ENCODE results near the gene RDH14.

- TF ChIP-seq, protein P1, sequence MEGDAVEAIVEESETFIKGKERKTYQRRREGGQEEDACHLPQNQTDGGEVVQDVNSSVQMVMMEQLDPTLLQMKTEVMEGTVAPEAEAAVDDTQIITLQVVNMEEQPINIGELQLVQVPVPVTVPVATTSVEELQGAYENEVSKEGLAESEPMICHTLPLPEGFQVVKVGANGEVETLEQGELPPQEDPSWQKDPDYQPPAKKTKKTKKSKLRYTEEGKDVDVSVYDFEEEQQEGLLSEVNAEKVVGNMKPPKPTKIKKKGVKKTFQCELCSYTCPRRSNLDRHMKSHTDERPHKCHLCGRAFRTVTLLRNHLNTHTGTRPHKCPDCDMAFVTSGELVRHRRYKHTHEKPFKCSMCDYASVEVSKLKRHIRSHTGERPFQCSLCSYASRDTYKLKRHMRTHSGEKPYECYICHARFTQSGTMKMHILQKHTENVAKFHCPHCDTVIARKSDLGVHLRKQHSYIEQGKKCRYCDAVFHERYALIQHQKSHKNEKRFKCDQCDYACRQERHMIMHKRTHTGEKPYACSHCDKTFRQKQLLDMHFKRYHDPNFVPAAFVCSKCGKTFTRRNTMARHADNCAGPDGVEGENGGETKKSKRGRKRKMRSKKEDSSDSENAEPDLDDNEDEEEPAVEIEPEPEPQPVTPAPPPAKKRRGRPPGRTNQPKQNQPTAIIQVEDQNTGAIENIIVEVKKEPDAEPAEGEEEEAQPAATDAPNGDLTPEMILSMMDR (IDR thresholded peaks at IDR 0.05; ENCODE audit: low read depth, low read length, poor library complexity, severe bottlenecking), result no peak
- no peak for TF ChIP-seq EZH2phosphoT487 (IDR thresholded peaks at IDR 0.05; ENCODE audit: borderline replicate concordance, low read length)
Observed at GRCh38 chr2:18598848-18599484, 38.5 kb upstream of the RDH14 start.

Data from DOHH2 (cell line).